Caco-2 (cell line): ENCODE data around the gene TMEM43. TPM values are rescaled to one million over a fixed set of nuclear protein-coding genes. Genes with fewer than 3 reads are reported as not detected.
"Not testable (repeated sequence)": the region's sequence is repeated elsewhere in the genome, so short reads cannot be mapped to it uniquely, and the experiment has no call there.

Experiments
- BruUV-seq: library from RNA; stranded (reverse); fragments of 400-500 nt; replicated peaks from 2 replicates; lab custom pipeline; 2021; lab: Mats Ljungman, UMichigan
- CTCF ChIA-PET: fragments of 300-600 bp; sonication (Branson Sonifier 250); formaldehyde crosslinking; loops from one replicate; lab custom pipeline; 2022; ENCODE audit warnings: antibody characterized with exemption; lab: Charles Lee
- POLR2A ChIA-PET: fragments of 300-600 bp; sonication (Branson Sonifier 250); formaldehyde crosslinking; loops from one replicate; lab custom pipeline; 2022; ENCODE audit warnings: antibody characterized with exemption; lab: Charles Lee
- DNase-seq, 2 experiments: peaks; one replicate each; pipeline versions ENCODE4 v3.0.0 to v3.0.0-alpha.2; 2020 to 2022
- H3K27me3 ChIP-seq: replicated peaks from 2 replicates; pipeline ENCODE4 v1.6.0; 2011; ENCODE audit warnings: low read length; ENCODE audit not compliant: control insufficient read depth, insufficient read depth
- H3K36me3 ChIP-seq: 2 replicates; pipeline ENCODE4 v1.5.1; 2011; ENCODE audit warnings: low read length; ENCODE audit not compliant: control insufficient read depth, insufficient read depth
- H3K4me1 ChIP-seq: fragments of 250-450 bp; sonication (Bioruptor Pico); 2 replicates; pipeline ENCODE4 v1.5.1; 2020; ENCODE audit warnings: mild to moderate bottlenecking
- H3K4me3 ChIP-seq: 2 replicates; pipeline ENCODE4 v1.5.1; 2011; ENCODE audit warnings: low read depth, mild to moderate bottlenecking, control low read depth, low read length
- H3K9me3 ChIP-seq: fragments of 250-450 bp; sonication (Bioruptor Pico); 2 replicates; pipeline ENCODE4 v1.5.1; 2020; ENCODE audit warnings: mild to moderate bottlenecking, moderate library complexity
- H3K27ac Mint-ChIP-seq: one replicate; pipeline ENCODE4 v1.8.0; 2022; ENCODE audit warnings: mixed read lengths; ENCODE audit not compliant: unreplicated experiment
- H3K27me3 Mint-ChIP-seq: one replicate; pipeline ENCODE4 v1.8.0; 2022; ENCODE audit warnings: mixed read lengths; ENCODE audit not compliant: insufficient read depth, unreplicated experiment
- H3K36me3 Mint-ChIP-seq: one replicate; pipeline ENCODE4 v1.8.0; 2022; ENCODE audit warnings: mild to moderate bottlenecking, mixed read lengths; ENCODE audit not compliant: insufficient read depth, unreplicated experiment
- H3K4me1 Mint-ChIP-seq: one replicate; pipeline ENCODE4 v1.8.0; 2022; ENCODE audit warnings: low read depth, mixed read lengths; ENCODE audit not compliant: unreplicated experiment
- H3K4me3 Mint-ChIP-seq: one replicate; pipeline ENCODE4 v1.8.0; 2022; ENCODE audit warnings: mild to moderate bottlenecking, moderate library complexity, mixed read lengths; ENCODE audit not compliant: unreplicated experiment
- H3K9me3 Mint-ChIP-seq: one replicate; pipeline ENCODE4 v1.8.0; 2022; ENCODE audit warnings: mixed read lengths; ENCODE audit not compliant: unreplicated experiment
- intact Hi-C: fragments of 100-400 bp; cut with micrococcal nuclease; formaldehyde crosslinking; loops from one replicate; pipeline ENCODE4 v1.10.0; 2022; ENCODE audit not compliant: unreplicated experiment
- total RNA-seq: library from RNA; stranded (reverse); gene quantifications from 2 replicates; pipeline ENCODE4 v1.2.3, GENCODE V29; 2022
- TF ChIP-seq, protein P1 (sequence below), 2 experiments: fragments of 200-600 bp in 1 of 2; IDR thresholded peaks; 1 replicate in 1 of 2; 2 replicates in 1 of 2; pipeline versions ENCODE4 v1.5.1 to v1.8.0; 2011 to 2022; ENCODE audit warnings: antibody characterized with exemption in 1 of 2, control low read depth in 1 of 2, inconsistent platforms in 1 of 2, low read depth in 1 of 2, low read length in 1 of 2, mild to moderate bottlenecking in 1 of 2, moderate library complexity in 1 of 2; ENCODE audit not compliant: insufficient read depth in 1 of 2, severe bottlenecking in 1 of 2, unreplicated experiment in 1 of 2

TMEM43 gene
- total RNA-seq, 1 experiment from 2014 or later: 35.2 TPM

GRCh38 chr3:14082108-14082657 lies 42.7 kb upstream of the TMEM43 start:
- ChIA-PET CTCF (no interaction called here), POLR2A (no interaction called here)
- DNase-seq: no peak
- H3K36me3 Mint-ChIP-seq: no peaks in the 10 kb centered on the region
- peaks cover 22% of the 10 kb centered on the region for H3K9me3 Mint-ChIP-seq
- peaks cover 21% of the 10 kb centered on the region for H3K9me3 ChIP-seq
- no peaks in the 10 kb centered on the region for H3K4me1 Mint-ChIP-seq
- TF ChIP-seq, protein P1, sequence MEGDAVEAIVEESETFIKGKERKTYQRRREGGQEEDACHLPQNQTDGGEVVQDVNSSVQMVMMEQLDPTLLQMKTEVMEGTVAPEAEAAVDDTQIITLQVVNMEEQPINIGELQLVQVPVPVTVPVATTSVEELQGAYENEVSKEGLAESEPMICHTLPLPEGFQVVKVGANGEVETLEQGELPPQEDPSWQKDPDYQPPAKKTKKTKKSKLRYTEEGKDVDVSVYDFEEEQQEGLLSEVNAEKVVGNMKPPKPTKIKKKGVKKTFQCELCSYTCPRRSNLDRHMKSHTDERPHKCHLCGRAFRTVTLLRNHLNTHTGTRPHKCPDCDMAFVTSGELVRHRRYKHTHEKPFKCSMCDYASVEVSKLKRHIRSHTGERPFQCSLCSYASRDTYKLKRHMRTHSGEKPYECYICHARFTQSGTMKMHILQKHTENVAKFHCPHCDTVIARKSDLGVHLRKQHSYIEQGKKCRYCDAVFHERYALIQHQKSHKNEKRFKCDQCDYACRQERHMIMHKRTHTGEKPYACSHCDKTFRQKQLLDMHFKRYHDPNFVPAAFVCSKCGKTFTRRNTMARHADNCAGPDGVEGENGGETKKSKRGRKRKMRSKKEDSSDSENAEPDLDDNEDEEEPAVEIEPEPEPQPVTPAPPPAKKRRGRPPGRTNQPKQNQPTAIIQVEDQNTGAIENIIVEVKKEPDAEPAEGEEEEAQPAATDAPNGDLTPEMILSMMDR (IDR thresholded peaks at IDR 0.05; ENCODE audit: insufficient read depth in 1 of 2, low read depth in 1 of 2, low read length in 1 of 2, severe bottlenecking in 1 of 2, unreplicated experiment in 1 of 2): no peak
- no peaks in the 10 kb centered on the region for H3K4me1 ChIP-seq
- intact Hi-C loops: no loop called here
- H3K4me3 Mint-ChIP-seq: no peak overlapping the region
- H3K4me3 ChIP-seq: no peak overlapping the region
- no peaks in the 10 kb centered on the region for H3K36me3 ChIP-seq
- no TSS peak for BruUV-seq
- no peaks in the 10 kb centered on the region for H3K27me3 Mint-ChIP-seq
- H3K27ac Mint-ChIP-seq: no peak overlapping the region
- no peaks in the 10 kb centered on the region for H3K27me3 ChIP-seq

DNA sequence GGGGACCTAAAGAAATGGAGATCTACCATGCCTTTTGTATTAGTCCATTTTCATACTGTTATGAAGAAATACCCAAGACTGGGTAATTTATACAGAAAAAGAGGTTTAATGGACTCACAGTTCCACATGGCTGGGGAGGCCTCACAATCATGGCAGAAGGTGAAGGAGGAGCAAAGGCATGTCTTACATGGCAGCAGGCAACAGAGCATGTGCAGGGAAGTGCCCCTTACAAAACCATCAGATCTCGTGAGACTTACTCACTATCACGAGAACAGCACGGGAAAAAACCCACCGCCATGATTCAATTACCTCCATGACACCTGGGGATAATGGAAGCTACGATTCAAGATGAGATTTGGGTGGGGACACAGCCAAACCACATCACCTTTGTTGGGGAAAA lies 37.4 kb upstream of the TMEM43 start:
- peaks cover 39% of the 10 kb centered on the region for H3K9me3 Mint-ChIP-seq

DNA sequence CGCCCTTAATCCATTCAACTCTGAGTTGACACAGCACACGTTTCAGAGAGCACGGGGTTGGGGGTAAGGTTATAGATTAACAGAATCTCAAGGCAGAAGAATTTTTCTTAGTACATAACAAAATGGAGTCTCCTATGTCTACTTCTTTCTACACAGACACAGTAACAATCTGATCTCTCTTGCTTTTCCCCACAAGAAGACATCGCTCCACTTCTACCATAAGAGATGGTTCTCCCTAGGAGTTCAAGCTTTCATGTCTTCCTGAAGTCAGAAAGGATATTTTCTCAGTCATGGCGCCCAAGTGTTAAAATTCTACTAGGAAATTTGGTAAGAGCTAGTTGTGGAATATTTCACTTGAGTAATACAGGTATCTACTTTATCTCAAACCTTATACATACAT lies 32.9 kb upstream of the TMEM43 start:
- H3K9me3 Mint-ChIP-seq: peaks cover 32% of the 10 kb centered on the region
- BruUV-seq, H3K4me1 Mint-ChIP-seq, H3K27me3 ChIP-seq, POLR2A ChIA-PET, CTCF ChIA-PET, DNase-seq, H3K4me1 ChIP-seq, H3K4me3 ChIP-seq, H3K36me3 Mint-ChIP-seq, H3K36me3 ChIP-seq, H3K4me3 Mint-ChIP-seq, intact Hi-C loops, H3K27me3 Mint-ChIP-seq: not testable (repeated sequence)
- peak overlapping the region; percentile 21 for H3K27ac Mint-ChIP-seq
- H3K9me3 ChIP-seq: peaks cover 11% of the 10 kb centered on the region; the same call in 1 of the 2 replicates

More for the DNA sequence above, 37.4 kb upstream of the TMEM43 start:
- H3K4me3 ChIP-seq, H3K27ac Mint-ChIP-seq, DNase-seq, intact Hi-C loops, H3K27me3 Mint-ChIP-seq, H3K27me3 ChIP-seq, CTCF ChIA-PET, H3K4me1 ChIP-seq, H3K4me3 Mint-ChIP-seq, H3K36me3 ChIP-seq, POLR2A ChIA-PET, BruUV-seq, H3K4me1 Mint-ChIP-seq, H3K36me3 Mint-ChIP-seq: not testable (repeated sequence)
- H3K9me3 ChIP-seq: peaks cover 11% of the 10 kb centered on the region; the same call in 1 of the 2 replicates

DNA sequence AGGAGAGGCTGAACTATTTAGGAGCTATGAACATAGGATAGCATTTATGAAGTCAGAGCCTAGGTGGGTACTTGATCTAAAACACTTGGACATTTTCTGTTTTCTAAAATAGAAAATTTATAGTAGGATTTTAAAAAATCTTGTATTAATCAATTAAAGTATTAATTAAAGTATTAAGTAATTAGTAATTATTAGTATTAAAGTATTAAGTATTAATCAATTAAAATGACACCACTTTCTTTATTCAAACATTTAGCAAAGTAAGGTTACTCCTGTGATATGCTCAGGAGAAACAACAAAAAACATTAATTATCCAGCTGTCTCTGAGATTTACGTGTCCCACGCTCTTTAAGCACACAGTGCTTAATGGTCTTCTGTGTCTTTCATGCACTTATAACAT lies 32.4 kb upstream of the TMEM43 start:
- no peaks in the 10 kb centered on the region for H3K36me3 Mint-ChIP-seq
- intact Hi-C loops: no loop called here
- H3K27me3 Mint-ChIP-seq: no peaks in the 10 kb centered on the region
- H3K9me3 Mint-ChIP-seq: peaks cover 32% of the 10 kb centered on the region
- no peaks in the 10 kb centered on the region for H3K4me1 Mint-ChIP-seq
- no peaks in the 10 kb centered on the region for H3K36me3 ChIP-seq
- H3K4me1 ChIP-seq: peaks cover 6% of the 10 kb centered on the region
- H3K9me3 ChIP-seq: peaks cover 11% of the 10 kb centered on the region; the same call in 1 of the 2 replicates
- no peaks in the 10 kb centered on the region for H3K27me3 ChIP-seq
- ChIA-PET CTCF (no interaction called here), POLR2A (no interaction called here)
- H3K4me3 ChIP-seq: no peak overlapping the region
- no peak for DNase-seq
- peak overlapping the region; percentile 21 for H3K27ac Mint-ChIP-seq
- no peak overlapping the region for H3K4me3 Mint-ChIP-seq
- BruUV-seq: no TSS peak
- TF ChIP-seq, protein P1 (IDR thresholded peaks at IDR 0.05; ENCODE audit: insufficient read depth in 1 of 2, low read depth in 1 of 2, low read length in 1 of 2, severe bottlenecking in 1 of 2, unreplicated experiment in 1 of 2): no peak
